B cell (primary cell): ENCODE results near the gene BACH2.

Source experiments
- EZH2 ChIP-seq: IDR thresholded peaks from 2 replicates; pipeline ENCODE4 v1.6.1; 2012; ENCODE audit warnings: borderline replicate concordance, low read depth, mild to moderate bottlenecking, moderate library complexity, low read length; ENCODE audit not compliant: insufficient read depth, poor library complexity, severe bottlenecking
- TF ChIP-seq, protein P1 (sequence below): fragments of 200-600 bp; IDR thresholded peaks from one replicate; pipeline ENCODE4 v1.8.0; 2022; ENCODE audit warnings: antibody characterized with exemption, mild to moderate bottlenecking

DNA sequence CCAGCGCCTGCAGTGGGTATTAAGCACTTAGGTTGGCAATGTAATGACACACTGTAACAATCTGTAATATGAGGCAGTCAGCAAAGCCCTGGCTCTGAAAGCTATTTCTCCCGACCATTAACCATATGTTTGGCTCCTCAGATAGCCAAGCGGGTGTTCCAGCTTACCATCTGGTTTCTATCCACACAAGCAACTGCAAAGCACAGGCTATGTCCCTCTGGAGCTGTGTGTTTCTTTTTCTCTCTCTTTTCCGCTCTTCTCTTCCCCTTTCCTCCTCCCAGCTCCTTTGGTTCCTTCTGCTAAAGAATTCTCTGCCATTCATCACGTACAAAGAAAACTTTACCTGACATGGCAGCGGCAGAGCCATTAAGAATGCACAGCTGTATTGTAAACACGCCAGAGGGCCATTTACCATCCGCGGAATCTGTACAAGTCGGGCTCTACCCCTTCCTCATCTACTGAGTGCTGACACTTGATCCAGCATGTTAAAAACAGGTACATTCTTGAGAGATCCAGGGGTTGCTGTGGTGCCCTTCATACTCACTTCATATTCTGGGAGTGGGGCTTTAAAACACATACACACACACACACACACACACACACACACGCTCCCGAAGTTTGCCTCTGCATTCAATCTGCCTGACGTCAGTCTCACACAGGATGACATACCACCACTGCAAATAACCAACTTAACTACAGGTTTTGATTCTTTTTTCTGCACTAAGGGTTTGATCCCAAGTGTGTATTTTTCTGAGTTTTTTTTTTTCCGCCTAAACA lies 77.2 kb downstream of the BACH2 start:
- TF ChIP-seq, protein P1, sequence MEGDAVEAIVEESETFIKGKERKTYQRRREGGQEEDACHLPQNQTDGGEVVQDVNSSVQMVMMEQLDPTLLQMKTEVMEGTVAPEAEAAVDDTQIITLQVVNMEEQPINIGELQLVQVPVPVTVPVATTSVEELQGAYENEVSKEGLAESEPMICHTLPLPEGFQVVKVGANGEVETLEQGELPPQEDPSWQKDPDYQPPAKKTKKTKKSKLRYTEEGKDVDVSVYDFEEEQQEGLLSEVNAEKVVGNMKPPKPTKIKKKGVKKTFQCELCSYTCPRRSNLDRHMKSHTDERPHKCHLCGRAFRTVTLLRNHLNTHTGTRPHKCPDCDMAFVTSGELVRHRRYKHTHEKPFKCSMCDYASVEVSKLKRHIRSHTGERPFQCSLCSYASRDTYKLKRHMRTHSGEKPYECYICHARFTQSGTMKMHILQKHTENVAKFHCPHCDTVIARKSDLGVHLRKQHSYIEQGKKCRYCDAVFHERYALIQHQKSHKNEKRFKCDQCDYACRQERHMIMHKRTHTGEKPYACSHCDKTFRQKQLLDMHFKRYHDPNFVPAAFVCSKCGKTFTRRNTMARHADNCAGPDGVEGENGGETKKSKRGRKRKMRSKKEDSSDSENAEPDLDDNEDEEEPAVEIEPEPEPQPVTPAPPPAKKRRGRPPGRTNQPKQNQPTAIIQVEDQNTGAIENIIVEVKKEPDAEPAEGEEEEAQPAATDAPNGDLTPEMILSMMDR: no peak
- no peak for TF ChIP-seq EZH2
